A204.1 (cell line): ENCODE results near the gene SERPINA12.
"Not testable (repeated sequence)": the region's sequence is repeated elsewhere in the genome, so short reads cannot be mapped to it uniquely, and the experiment has no call there.

Source experiments
- FAIRE-seq: peaks from 2 replicates; lab custom pipeline; 2012; peaks lifted over from hg19 to GRCh38; lab: Jason Lieb, UNC

Gene SERPINA12

GRCh38 chr14:94491511-94491910, 17.8 kb downstream of the SERPINA12 start:
- no peak for FAIRE-seq

DNA sequence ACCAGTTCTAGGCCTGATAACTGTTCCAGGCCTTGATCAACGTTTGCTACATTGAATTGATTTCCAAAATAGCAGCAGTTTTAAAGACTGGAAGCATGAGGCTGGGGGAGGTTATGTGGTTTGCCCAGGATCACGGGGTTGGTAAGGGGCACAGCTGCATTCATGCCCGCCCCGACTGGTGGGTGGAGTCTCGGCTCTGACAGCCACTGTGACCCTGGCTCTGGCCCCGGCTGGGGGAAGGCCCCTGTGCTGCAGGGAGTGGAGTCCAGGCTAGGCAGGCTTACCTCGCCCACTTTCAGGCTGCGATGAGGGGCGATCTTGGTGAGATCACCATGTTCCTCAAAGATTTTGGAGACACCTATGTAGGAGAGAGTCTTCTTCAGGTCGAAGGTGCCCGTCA, 19.9 kb downstream of the SERPINA12 start:
- no peak for FAIRE-seq

- FAIRE-seq = no peak
Measured at GRCh38 chr14:94486883-94487282, 22.4 kb downstream of the SERPINA12 start.

DNA sequence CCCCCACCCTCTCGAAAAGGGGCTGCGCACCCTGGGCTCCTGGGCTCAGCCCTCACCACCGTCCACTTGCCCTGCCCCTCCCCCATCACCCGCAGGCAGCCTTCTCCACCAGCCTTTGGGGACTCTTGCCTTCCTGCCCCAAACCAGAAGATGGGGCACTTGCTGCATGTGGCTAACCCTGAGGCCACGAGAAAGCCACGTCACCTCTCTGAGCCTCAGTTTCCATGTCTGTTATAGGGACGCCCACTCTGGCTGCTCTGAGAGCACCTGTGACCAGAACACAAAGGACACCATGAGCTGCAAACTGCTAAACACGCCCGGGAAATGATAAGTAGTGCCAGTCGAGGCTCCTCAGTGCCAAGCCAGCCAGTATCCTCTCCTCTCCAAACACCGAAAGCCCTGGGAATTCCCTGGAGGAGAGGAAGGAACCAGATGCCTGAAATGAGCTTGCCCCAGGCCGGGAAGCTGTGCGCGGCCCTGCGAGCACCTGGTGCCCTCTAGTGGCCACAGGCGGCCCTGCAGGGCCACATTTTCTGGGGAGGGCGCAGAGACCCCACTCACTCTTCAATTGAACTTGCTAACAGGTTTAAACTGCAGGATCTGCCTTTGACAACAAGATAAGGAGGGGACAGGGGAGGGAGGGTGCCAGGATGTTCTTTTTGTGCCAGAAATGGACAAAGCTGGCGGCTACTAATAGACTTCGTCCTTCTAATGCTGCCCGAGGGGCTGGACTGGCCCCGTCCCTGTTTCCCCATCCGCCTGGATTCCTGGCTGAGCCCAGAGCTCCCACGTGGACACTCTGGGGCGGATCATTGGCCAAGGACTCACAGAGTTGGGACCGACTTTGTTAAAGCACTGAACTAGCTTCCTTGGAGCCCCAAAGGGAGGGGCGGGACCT, 23.1 kb downstream of the SERPINA12 start:
- no peak for FAIRE-seq

- FAIRE-seq = no peak
Measured at GRCh38 chr14:94484481-94484880, 24.8 kb downstream of the SERPINA12 start.

DNA sequence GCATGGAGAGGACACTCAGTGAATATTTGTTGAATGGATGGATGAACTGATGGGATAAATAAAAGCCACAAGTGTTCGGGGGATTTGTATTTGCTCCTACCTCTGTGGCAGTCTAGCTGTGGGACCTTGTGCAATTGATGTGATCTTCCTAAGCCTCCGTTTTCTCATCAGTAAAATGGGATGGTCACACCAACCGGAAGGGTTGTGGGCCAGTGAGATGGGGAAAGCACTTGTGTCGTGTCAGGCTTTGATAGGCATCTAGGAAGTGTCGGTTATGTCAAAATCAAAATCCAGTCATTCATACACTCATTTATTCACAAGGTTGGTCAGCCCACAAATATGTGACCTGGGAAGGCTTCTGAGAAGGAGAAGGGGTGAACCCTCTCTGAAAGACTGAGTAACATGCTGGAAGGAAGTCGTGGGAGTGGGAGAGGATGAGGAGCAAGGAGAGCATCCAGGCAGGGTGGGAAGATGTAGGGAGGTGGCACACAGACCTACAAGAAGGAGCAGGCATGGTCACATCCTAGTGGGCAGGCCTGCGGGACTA, 25.5 kb downstream of the SERPINA12 start:
- FAIRE-seq = no peak

DNA sequence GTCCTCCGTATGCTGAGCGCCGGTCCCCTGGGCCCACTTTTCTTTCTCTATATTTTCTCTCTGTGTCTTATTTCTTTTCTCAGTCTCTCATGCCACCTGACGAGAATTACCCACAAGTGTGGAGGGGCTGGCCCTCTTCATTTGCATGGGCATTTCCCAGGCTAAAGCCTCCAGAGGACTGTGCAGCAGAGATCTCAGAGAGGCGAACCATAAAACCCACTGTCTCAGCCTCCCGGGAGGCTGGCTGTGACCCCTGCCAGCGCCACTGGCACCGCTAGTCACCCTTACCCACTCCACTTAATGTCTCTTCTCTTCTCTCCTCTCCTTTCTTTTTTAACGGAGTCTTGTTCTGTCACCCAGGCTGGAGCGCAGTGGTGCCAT, 26.2 kb downstream of the SERPINA12 start:
- FAIRE-seq = no peak

DNA sequence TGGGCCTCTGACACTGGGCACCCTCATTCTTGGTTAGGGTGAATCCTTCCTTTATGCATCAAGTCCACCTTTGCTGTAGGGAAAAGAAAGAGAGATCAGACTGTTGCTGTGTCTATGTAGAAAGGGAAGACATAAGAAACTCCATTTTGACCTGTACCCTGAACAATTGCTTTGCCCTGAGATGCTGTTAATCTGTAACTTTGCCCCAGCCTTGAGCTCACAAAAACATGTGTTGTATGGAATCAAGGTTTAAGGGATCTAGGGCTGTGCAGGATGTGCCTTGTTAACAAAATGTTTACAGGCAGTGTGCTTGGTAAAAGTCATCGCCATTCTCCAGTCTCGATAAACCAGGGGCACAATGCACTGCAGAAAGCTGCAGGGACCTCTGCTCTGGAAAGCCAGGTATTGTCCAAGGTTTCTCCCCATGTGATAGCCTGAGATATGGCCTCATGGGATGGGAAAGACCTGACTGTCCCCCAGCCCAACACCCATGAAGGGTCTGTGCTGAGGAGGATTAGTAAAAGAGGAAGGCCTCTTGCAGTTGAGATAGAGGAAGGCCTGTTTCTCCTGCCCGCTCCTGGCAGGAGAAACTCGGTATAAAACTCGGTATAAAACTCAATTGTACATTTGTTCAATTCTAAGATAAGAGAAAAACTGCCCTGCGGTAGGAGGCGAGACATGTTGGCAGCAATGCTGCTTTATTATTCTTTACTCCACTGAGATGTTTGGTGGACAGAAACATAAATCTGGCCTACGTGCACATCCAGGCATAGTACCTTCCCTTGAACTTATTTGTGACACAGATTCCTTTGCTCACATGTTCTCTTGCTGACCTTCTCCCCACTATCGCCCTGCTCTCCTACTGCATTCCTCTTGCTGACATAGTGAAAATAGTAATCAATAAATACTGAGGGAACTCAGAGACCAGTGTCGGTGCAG, 26.9 kb downstream of the SERPINA12 start:
- FAIRE-seq = not testable (repeated sequence)

DNA sequence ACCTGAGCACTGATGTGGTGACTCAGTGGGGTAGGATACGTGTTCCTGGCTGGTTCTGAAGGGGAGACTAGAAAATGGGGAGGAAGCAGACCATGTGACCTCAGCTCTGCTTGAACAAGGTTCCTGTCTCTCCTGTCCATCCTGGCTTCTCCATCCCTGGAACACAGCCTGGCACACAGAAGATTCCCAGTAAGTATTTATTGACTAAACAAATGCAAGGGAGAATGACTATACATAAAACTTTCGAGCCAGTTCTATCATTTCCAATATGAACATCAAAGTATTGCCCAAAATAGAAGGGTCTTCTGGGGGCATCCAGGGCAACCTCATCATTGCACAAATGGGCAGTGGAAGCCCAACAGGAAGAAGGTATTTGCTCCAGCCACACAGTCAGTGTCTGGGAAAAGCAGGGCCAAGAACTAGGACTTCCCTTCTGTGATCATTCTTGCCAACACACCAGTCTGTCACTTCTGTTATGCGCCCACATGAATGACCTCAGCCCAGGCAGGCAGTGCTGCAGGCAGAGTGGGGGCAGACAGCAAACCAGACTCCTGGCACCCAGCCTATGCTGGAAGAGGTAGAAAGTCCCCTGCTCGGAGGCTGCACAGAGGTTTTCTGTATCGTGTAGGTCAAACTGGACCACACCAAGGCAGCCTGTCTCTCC, 27.7 kb downstream of the SERPINA12 start:
- no peak for FAIRE-seq

- no peak for FAIRE-seq
Measured at GRCh38 chr14:94480809-94481208, 28.5 kb downstream of the SERPINA12 start.

GRCh38 chr14:94478420-94478819, 30.8 kb downstream of the SERPINA12 start:
- FAIRE-seq = no peak

- no peak for FAIRE-seq
Measured at GRCh38 chr14:94476023-94476422, 33.2 kb downstream of the SERPINA12 start, which contains the start of gene SERPINA9. Gene SERPINA9, minus strand, starts transcription at chr14:94476197. Its CDS starts 6,357 bp downstream, at chr14:94469840.

GRCh38 chr14:94474581-94475031, 34.7 kb downstream of the SERPINA12 start:
- FAIRE-seq = no peak

- FAIRE-seq = no peak
Measured at GRCh38 chr14:94473666-94474410, 35.4 kb downstream of the SERPINA12 start.

- no peak for FAIRE-seq
Measured at GRCh38 chr14:94472842-94473241, 36.4 kb downstream of the SERPINA12 start.

- no peak for FAIRE-seq
Measured at GRCh38 chr14:94471045-94471444, 38.2 kb downstream of the SERPINA12 start.

DNA sequence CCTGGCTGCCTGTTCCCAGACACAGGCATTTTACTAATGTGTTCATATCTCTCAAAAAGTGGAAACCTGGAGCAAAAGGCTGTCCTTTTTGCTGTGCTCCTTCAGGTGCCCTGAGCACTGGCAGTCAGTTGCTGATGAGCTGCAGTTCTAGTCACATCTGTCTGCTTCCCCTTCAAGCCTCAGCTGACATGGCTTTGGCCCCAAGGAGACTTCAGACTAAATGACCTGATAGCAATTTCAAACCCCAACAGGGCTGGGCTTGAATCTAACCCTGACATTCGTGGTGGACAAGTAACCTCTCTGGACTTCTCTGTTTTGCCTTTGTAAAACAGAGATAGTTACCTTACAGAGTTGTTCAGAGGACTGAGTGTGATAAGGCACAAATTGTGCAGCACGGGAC, 39.0 kb downstream of the SERPINA12 start:
- FAIRE-seq = no peak

DNA sequence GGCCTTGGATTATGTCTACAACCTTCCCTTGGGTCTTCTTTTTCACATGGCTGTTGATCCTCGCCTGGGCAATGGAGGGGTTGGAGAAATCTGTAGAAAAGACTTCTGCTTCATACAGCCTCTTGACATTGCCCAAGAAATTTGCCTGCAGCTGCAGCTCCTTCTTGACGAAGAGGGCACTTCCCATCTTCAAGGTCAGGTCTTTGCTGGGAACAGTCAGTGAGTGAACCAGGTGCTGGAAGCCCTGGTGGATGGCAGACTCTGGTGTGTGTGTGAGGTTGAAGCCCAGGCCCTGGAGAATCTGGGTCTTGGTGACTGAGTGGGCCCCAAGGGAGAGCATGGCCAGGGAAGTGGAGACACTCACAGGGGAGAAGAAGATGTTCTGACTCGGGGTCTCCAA, 40.0 kb downstream of the SERPINA12 start:
- no peak for FAIRE-seq

DNA sequence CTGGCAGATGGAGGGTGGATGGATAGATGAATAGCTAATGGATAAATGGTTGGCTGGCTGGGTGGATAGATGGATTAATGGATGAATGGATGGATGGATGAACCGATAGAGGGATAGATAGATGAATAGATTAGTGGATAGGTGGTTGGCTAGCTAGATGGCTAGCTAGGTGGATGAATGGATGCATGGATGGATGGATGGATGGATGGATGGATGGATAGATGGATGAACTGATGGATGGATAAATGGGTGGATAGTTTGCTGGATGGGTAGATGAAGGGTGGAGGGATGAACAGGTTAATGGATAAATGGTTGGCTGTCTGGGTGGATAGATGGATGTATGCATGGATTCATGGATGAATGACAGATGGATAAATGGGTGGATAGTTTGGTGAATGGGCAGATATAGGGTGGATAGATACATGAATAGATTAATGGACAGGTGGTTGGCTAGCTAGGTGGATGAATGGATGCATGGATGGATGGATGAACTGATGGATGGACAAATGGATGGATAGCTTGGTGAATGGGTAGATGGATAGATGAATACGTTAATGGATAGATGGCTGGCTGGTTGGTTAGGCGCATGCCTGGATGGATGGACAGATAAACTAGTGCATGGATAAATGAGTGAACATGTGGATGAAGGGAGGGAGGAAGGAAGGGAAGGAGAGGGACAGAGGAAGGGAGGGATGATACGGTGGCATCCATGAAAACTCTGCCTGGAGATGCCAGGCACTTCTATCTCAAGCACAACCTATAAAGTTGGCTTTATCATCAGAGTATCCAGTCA, 41.3 kb downstream of the SERPINA12 start:
- FAIRE-seq = no peak

GRCh38 chr14:94466706-94467370, 42.4 kb downstream of the SERPINA12 start:
- FAIRE-seq = no peak
